Esophagus mucosa (tissue), 1 donor: ENCODE measurements around the gene U2AF2. TPM values are rescaled to one million over a fixed set of nuclear protein-coding genes. Genes with fewer than 3 reads are reported as not detected.

Source experiments
- ATAC-seq: fragments of 200-7000 bp; cut with Tn5 transposase; one replicate; pipeline ENCODE4 v1.9.1; 2020
- total RNA-seq: library from RNA; stranded (reverse); gene quantifications from one replicate; pipeline ENCODE4 v1.2.4, GENCODE V29; 2023
- donor health status: DM: yes; HTN: yes; CAD: no.

The U2AF2 gene
- total RNA-seq, 1 donor from 2014 or later, result 108 TPM

- peak; percentile 68 for ATAC-seq
Measured at GRCh38 chr19:55676889-55677505, 22.2 kb downstream of the U2AF2 start.

- no peak for ATAC-seq
Measured at GRCh38 chr19:55677572-55678028, 22.8 kb downstream of the U2AF2 start.

GRCh38 chr19:55678121-55678671 is 23.4 kb downstream of the U2AF2 start:
- peak; percentile 9 for ATAC-seq

GRCh38 chr19:55679343-55680257 is 24.8 kb downstream of the U2AF2 start:
- ATAC-seq, result no peak

DNA sequence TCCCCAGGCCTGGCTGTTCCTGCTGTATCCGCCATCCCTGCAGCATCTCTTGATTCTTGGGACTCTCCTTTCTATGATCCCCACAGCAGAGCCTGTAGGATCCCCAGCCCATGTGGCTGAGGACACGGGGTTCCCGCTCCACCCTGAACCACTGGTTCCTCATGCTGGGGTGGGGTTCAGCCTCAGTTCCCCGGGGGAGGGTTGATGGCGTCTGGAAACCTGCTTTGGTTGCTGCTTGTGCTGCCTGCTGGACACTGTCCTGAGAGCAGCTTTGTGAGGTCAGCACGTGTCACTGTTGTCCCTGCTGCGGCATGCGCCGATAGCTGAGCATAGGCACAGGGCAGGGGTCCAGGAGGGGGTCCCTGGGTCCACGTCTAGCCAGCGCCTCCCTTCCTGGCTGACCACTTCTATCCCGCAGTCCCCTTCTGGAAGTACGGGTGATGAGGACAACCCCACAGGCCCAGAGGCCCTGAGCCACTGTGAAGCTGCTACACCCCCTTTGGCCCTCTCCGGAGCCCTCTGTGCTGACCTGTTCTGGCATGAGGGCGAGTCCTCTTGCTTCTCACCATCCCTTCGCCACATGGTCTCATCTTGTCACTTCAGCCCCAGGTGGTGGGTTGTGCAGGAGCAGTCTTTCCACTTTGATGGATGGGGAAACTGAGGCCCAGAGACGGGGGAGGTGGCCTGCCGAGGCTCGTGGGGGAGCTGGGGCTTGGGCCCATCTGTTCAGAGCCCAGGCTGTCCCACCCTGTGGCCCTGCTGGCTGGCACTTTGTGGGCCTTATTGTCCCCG is 25.7 kb downstream of the U2AF2 start:
- ATAC-seq, result no peak

DNA sequence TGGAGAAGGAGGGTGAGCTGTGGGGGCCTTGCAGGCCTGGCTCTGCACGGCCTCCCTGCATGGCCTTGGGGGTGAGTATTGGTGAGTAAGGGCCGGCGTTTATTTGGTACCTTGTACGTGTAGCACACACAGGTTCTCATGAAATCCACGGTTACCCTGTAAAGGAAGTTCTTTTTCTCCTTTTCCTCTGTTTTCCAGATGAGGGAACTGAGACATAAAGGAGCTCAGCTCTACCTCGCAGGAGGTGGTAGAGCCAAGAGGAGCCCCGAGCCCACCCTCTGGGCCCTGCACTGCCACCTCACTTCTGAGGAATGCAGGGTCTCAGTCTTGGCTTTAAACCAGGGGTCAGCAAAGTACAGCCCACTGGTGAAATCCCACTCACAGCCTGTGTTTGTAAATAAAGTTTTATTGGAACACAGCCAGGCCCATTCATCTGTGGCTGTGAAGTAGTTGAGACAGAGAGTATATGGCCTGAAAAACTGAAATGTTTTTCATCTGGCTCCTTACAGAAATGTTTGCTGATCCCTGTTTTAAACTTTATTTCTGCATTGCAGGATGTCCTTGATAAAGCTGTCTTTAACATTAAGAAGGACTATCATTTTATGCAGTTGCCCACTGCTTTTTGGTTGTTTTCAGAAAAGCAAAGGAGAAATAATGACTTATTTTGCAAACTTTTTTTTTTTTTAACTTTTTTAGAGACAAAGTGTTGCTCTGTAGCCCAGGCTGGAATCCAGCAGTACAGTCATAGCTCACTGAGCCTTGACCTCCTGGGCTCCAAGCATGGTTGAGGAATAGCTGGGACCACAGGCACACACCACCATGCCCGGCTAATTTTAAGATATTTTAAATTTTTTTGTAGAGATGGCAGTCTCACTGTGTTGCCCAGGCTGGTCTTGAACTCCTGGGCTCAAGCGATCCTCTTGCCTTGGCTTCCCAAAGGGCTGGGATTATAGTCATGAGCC is 26.6 kb downstream of the U2AF2 start:
- ATAC-seq, result no peak

GRCh38 chr19:55683449-55684261 is 28.8 kb downstream of the U2AF2 start:
- ATAC-seq, result no peak

DNA sequence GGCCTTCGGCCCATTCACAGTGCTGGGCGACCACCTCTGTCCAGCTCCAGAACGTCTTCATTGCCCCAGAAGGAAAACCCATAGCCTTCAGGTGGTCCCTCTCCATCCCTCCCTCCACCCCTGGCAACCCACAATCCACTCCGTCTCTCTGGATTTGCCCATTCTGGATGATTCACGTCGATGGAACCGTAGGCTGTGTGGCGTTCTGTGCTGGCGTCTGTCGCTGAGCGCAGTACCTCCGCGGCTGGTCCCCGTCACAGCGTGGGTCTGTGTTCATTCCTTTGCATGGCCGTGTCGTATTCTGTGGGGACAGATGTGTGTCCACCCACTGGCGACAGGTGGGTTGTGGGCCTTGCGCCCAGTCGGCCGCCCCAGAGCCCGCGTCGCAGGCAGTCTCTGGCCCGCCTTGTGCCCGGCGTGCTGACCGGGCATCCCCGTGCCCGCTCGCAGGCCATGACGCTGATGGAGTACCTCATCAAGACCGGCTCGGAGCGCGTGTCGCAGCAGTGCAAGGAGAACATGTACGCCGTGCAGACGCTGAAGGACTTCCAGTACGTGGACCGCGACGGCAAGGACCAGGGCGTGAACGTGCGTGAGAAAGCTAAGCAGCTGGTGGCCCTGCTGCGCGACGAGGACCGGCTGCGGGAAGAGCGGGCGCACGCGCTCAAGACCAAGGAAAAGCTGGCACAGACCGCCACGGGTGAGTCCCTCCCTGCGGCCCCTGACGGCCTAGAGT is 30.3 kb downstream of the U2AF2 start:
- ATAC-seq, result no peak

DNA sequence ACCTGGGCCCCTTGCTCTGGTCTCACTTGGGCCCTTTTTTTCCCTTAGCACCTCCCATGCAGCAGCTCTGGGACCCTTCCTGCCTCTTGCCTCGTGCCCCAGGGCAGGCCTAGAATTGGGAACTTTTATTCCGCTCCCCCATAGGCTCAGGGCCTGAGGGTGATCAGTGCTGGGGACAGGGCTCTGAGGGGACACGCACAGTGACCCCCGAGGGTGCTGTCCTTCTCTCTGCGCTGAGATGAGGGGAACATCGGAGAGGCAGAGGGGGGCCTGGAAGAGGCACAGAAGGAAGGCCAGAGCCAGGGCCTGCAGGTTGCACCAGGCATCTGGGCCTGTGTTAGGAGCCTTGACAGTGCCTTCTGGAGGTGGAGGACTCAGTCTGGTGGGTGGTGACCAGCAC is 30.9 kb downstream of the U2AF2 start:
- no peak for ATAC-seq

DNA sequence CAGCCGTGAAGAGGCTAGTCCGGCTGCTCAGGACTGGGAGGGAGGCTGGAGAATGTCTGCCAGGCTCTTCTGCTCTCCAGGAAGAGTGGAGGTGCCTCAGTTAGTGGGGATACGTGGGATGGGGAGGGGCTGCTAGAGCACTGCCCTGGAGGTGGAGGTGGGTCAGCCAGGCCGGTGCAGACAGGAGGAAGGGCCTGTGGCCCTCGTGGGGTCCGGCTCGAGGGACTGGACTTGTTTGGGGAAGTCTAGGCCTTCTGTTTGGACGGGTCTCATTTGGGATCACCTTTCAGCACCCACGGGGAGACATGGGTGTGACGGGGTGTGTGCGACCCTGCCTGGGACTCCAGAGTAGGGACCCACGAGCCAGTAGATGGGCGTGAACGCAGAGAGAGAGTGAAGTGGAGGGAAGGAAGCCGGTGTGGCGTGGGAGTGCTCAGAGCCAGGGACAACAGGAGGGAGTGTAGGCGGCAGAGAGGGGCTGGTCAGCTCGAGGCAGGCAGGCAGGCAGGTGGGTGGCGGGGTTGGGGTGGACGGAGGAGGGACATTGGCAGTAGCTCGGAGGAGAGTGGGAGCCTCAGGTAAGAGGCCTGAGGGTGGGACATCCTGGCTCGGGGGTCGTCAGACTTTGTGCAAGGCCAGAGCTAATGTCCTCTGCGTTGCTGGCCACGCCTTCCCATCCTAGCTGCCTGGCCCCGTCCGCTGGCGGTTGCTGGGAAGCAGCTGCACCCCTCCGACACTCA is 31.6 kb downstream of the U2AF2 start:
- no peak for ATAC-seq

- ATAC-seq, result no peak
Measured at GRCh38 chr19:55687281-55688201, 32.7 kb downstream of the U2AF2 start.

- ATAC-seq, result peak; percentile 49
Measured at GRCh38 chr19:55688422-55689218, 33.8 kb downstream of the U2AF2 start.

DNA sequence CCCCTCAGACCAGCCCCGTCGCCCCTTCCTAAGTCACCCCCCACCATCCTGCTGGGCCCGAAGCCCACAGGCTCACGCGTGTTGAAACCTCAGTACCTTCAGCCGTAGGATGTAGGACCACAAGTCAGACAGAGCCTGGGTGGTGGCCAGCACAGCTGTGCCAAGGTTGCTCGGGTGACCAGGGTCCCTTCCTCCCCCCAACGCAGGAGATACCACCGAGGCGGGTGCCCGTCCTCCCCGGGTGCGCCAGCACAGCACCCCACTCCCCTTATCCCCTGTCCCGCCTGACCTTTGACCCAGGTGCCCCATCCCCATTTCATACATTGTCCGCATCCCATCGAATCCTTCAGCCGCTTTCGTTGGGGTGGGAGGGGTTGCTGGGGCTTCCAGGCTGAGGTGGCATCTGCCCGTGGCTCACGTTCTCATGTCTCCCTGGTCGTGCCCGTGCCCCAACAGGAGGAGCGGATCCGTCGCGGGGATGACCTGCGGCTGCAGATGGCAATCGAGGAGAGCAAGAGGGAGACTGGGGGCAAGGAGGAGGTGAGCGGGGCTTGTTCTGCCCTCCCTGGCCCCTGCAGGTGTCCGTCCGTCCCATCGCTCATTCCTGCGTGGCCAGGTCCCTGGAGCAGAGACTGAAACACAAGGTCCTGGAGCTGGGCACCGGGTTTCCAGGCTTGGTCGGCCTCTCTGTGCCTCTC is 34.7 kb downstream of the U2AF2 start:
- no peak for ATAC-seq

- no peak for ATAC-seq
Measured at GRCh38 chr19:55690109-55690768, 35.4 kb downstream of the U2AF2 start.

- ATAC-seq, result no peak
Measured at GRCh38 chr19:55690769-55691545, 36.1 kb downstream of the U2AF2 start.
